A549 (cell line): ENCODE data around the gene DERA. TPM values are rescaled to one million over a fixed set of nuclear protein-coding genes. Genes with fewer than 3 reads are reported as not detected.

ENCODE experiments used
- ATAC-seq, 2 experiments: fragments of 200-7000 bp in 1 of 2; fragments of >200 bp in 1 of 2; cut with Nextera tagmentation in 1 of 2; cut with Tn5 transposase in 1 of 2; 3 replicates each; pipeline versions ENCODE4 v1.8.0 to v1.9.1; 2018 to 2020; ENCODE audit warnings: mild to moderate bottlenecking in 1 of 2, moderate library complexity in 1 of 2
- CTCF ChIA-PET: fragments of 300-600 bp; sonication (Branson Sonifier 250); formaldehyde crosslinking; extraction: SDS; loops from one replicate; lab custom pipeline; 2021; ENCODE audit warnings: antibody characterized with exemption, inconsistent platforms; lab: Yijun Ruan, JAX
- POLR2A ChIA-PET: fragments of 350-600 bp; formaldehyde crosslinking; extraction: SDS; loops from one replicate; lab custom pipeline; 2021; ENCODE audit warnings: antibody characterized with exemption, inconsistent platforms; lab: Yijun Ruan, JAX
- DNase-seq, 2 experiments: peaks; one replicate each; pipeline versions ENCODE4 v3.0.0 to v3.0.0-alpha.2; 2011 to 2016; ENCODE audit warnings: low read depth in 1 of 2, low spot score in 1 of 2
- FAIRE-seq: peaks from 2 replicates; lab custom pipeline; 2011; peaks lifted over from hg19 to GRCh38; lab: Jason Lieb, UNC
- H3K27ac ChIP-seq, 2 experiments: fragments of >200 bp; sonication (Bioruptor Twin); formaldehyde crosslinking; 3 replicates each; pipeline ENCODE4 v1.5.1; 2016 to 2017
- H3K4me1 ChIP-seq: fragments of >200 bp; sonication (Bioruptor Twin); formaldehyde crosslinking; 3 replicates; pipeline ENCODE4 v1.6.1; 2016
- H3K4me2 ChIP-seq: fragments of >200 bp; sonication (Bioruptor Twin); formaldehyde crosslinking; 3 replicates; pipeline ENCODE4 v1.6.1; 2016
- H3K4me3 ChIP-seq: fragments of >200 bp; sonication (Bioruptor Twin); formaldehyde crosslinking; 3 replicates; pipeline ENCODE4 v1.5.1; 2016
- H3K9me3 ChIP-seq: fragments of >200 bp; sonication (Bioruptor Twin); formaldehyde crosslinking; 3 replicates; pipeline ENCODE4 v1.6.1; 2016
- CBX2 ChIP-seq: fragments of 200-600 bp; sonication (generic); IDR thresholded peaks from 2 replicates; pipeline ENCODE4 v1.6.1; 2016; ENCODE audit warnings: low read depth, mild to moderate bottlenecking, borderline replicate concordance
- CBX8 ChIP-seq: fragments of 200-600 bp; sonication (generic); IDR thresholded peaks from 2 replicates; pipeline ENCODE4 v1.6.1; 2016
- CEBPB ChIP-seq, 2 experiments: fragments of >200 bp in 1 of 2; sonication (Bioruptor Twin) in 1 of 2; formaldehyde crosslinking in 1 of 2; IDR thresholded peaks; 2 replicates each; pipeline ENCODE4 v1.6.1; 2012 to 2016
- CHD4 ChIP-seq: fragments of 200-600 bp; sonication (generic); IDR thresholded peaks from 2 replicates; pipeline ENCODE4 v1.6.1; 2016; ENCODE audit warnings: antibody characterized with exemption, mild to moderate bottlenecking, borderline replicate concordance
- EHF ChIP-seq: fragments of 250-450 bp; sonication (Bioruptor Pico); IDR thresholded peaks from 2 replicates; pipeline ENCODE4 v1.5.0; 2020; ENCODE audit warnings: mild to moderate bottlenecking
- EHMT2 ChIP-seq: fragments of 200-600 bp; sonication (generic); IDR thresholded peaks from 2 replicates; pipeline ENCODE4 v1.6.1; 2016; ENCODE audit warnings: antibody characterized with exemption, low read depth, mild to moderate bottlenecking, moderate library complexity
- ELK1 ChIP-seq: fragments of 150-350 bp; IDR thresholded peaks from 2 replicates; pipeline ENCODE4 v1.6.1; 2014; ENCODE audit warnings: low read depth, mild to moderate bottlenecking, low read length
- ESRRA ChIP-seq: fragments of 150-350 bp; IDR thresholded peaks from 2 replicates; pipeline ENCODE4 v1.6.1; 2014; ENCODE audit warnings: mild to moderate bottlenecking, low read length, borderline replicate concordance
- FOXS1 ChIP-seq: fragments of 250-450 bp; sonication (Bioruptor Pico); IDR thresholded peaks from 2 replicates; pipeline ENCODE4 v1.5.0; 2020; ENCODE audit warnings: mild to moderate bottlenecking, moderate library complexity
- HES2 ChIP-seq: fragments of >200 bp; sonication (Bioruptor Twin); formaldehyde crosslinking; IDR thresholded peaks from 2 replicates; pipeline ENCODE4 v1.6.1; 2016
- HOXB13 ChIP-seq: fragments of 250-450 bp; sonication (Bioruptor Pico); IDR thresholded peaks from 2 replicates; pipeline ENCODE4 v1.5.0; 2020; ENCODE audit warnings: low read depth, mild to moderate bottlenecking, moderate library complexity
- JUN ChIP-seq, 2 experiments: fragments of >200 bp; sonication (Bioruptor Twin); formaldehyde crosslinking; IDR thresholded peaks; 2 replicates in 1 of 2; 3 replicates in 1 of 2; pipeline ENCODE4 v1.6.1; 2016 to 2017
- KDM1A ChIP-seq: fragments of 200-600 bp; sonication (generic); IDR thresholded peaks from 2 replicates; pipeline ENCODE4 v1.6.1; 2016; ENCODE audit warnings: low read depth, mild to moderate bottlenecking
- KDM5A ChIP-seq: fragments of 200-600 bp; sonication (generic); IDR thresholded peaks from 2 replicates; pipeline ENCODE4 v1.6.1; 2016; ENCODE audit warnings: antibody characterized with exemption, mild to moderate bottlenecking
- MAX ChIP-seq: IDR thresholded peaks from 2 replicates; pipeline ENCODE4 v1.6.1; 2012
- MAZ ChIP-seq: fragments of 150-350 bp; IDR thresholded peaks from 2 replicates; pipeline ENCODE4 v1.6.1; 2014; ENCODE audit warnings: antibody characterized with exemption, low read depth, low read length, borderline replicate concordance
- NPAS2 ChIP-seq: fragments of 250-450 bp; sonication (Bioruptor Pico); IDR thresholded peaks from 2 replicates; pipeline ENCODE4 v1.8.0; 2022; ENCODE audit warnings: mild to moderate bottlenecking, moderate library complexity, borderline replicate concordance
- NR3C1 ChIP-seq: fragments of >200 bp; sonication (Bioruptor Twin); formaldehyde crosslinking; IDR thresholded peaks from 3 replicates; pipeline ENCODE4 v1.6.1; 2017
- PBX3 ChIP-seq: IDR thresholded peaks from 2 replicates; pipeline ENCODE4 v1.6.1; 2012
- RAD21 ChIP-seq, 2 experiments: fragments of >200 bp in 1 of 2; sonication (Bioruptor Twin) in 1 of 2; formaldehyde crosslinking in 1 of 2; IDR thresholded peaks in 1 of 2; conservative IDR thresholded peaks in 1 of 2; 2 replicates in 1 of 2; 3 replicates in 1 of 2; pipeline ENCODE4 v1.6.1; 2012 to 2018; ENCODE audit warnings: inconsistent platforms in 1 of 2
- RARB ChIP-seq: fragments of 250-450 bp; sonication (Bioruptor Pico); IDR thresholded peaks from 2 replicates; pipeline ENCODE4 v1.8.0; 2021; ENCODE audit warnings: mild to moderate bottlenecking, moderate library complexity
- RCOR1 ChIP-seq: fragments of 150-350 bp; IDR thresholded peaks from 2 replicates; pipeline ENCODE4 v1.6.1; 2014; ENCODE audit warnings: antibody characterized with exemption, low read length, low read depth
- RNF2 ChIP-seq: fragments of 200-600 bp; sonication (generic); IDR thresholded peaks from 2 replicates; pipeline ENCODE4 v1.6.1; 2016; ENCODE audit warnings: low read depth, mild to moderate bottlenecking, antibody characterized with exemption, moderate library complexity, borderline replicate concordance
- SMC3 ChIP-seq: fragments of >200 bp; sonication (Bioruptor Twin); formaldehyde crosslinking; IDR thresholded peaks from 3 replicates; pipeline ENCODE4 v1.6.1; 2018; ENCODE audit warnings: inconsistent platforms
- SREBF2 ChIP-seq: fragments of 450-650 bp; IDR thresholded peaks from 2 replicates; pipeline ENCODE4 v1.6.1; 2014; ENCODE audit warnings: mild to moderate bottlenecking, moderate library complexity
- TP53 ChIP-seq: fragments of 250-450 bp; sonication (Bioruptor Pico); IDR thresholded peaks from 2 replicates; pipeline ENCODE4 v1.5.0; 2021; ENCODE audit warnings: mild to moderate bottlenecking, moderate library complexity
- ZFP36 ChIP-seq: fragments of 450-650 bp; IDR thresholded peaks from 2 replicates; pipeline ENCODE4 v1.6.1; 2014; ENCODE audit warnings: borderline replicate concordance; ENCODE audit not compliant: partially characterized antibody
- ZNF302 ChIP-seq: fragments of 250-450 bp; sonication (Bioruptor Pico); IDR thresholded peaks from 2 replicates; pipeline ENCODE4 v1.9.0; 2021; ENCODE audit warnings: inconsistent platforms, mild to moderate bottlenecking, moderate library complexity
- ZSCAN20 ChIP-seq: fragments of 250-450 bp; sonication (Bioruptor Pico); IDR thresholded peaks from 2 replicates; pipeline ENCODE4 v1.8.0; 2022; ENCODE audit warnings: mild to moderate bottlenecking, moderate library complexity
- WGBS: methylation state at CpG from one replicate; pipeline ENCODE4 v1.1.6; 2017; ENCODE audit errors: missing lambda C conversion rate; 5-methylcytosine and 5-hydroxymethylcytosine counted together
- polyA plus RNA-seq, 4 experiments: library from polyadenylated mRNA; depleted of rRNA in 3 of 4; stranded (reverse); fragments of >200 nt; fragmentation: RNase III in 1 of 4; extraction: RNeasy Plus Mini Kit Qiagen cat#74134 plus additional on column Dnase treatment in 1 of 4; gene quantifications; 2 replicates in 3 of 4; 3 replicates in 1 of 4; pipeline ENCODE4 v1.2.3, GENCODE V29; 2011 to 2017

Gene DERA
- polyA plus RNA-seq, 2 of the 4 experiments (the other 2 are of a cell fraction), result 45.2 to 65.0 TPM

GRCh38 chr12:15984097-15984800 lies 73.1 kb downstream of the DERA start:
- FAIRE-seq (no peak), ATAC-seq (no peak)
- WGBS, result 80% methylated on average over 6 of the region's 6 CpGs

GRCh38 chr12:15984963-15985362 lies 73.8 kb downstream of the DERA start:
- WGBS, result 97% methylated on average over 2 of the region's 2 CpGs
- Histone ChIP-seq H3K9me3 (no peaks in the 10 kb centered on the region), H3K4me2 (no peak overlapping the region), H3K4me3 (no peak overlapping the region), H3K4me1 (no peaks in the 10 kb centered on the region), H3K27ac (no peak overlapping the region)
- DNase-seq (no peak), ATAC-seq (no peak), FAIRE-seq (no peak)
- TF ChIP-seq MAZ, result no peak
- TF ChIP-seq SREBF2, result no peak
- TF ChIP-seq EHMT2, result no peak
- TF ChIP-seq KDM5A, result no peak
- TF ChIP-seq RARB (CRISPR knock-in tag), result no peak
- no peak for TF ChIP-seq CBX8
- no peak for TF ChIP-seq JUN (IDR thresholded peaks at IDR 0.05)
- no peak for TF ChIP-seq EHF
- no peak for TF ChIP-seq ZNF302
- no peak for TF ChIP-seq ESRRA
- ChIA-PET POLR2A (no interaction called here), CTCF (interaction anchor here (0.5 kb wide), 1 partner anchor 1707 kb away, joined by 3 read pairs; no protein-coding TSS in a partner anchor)

More at GRCh38 chr12:15984097-15984800, 73.1 kb downstream of the DERA start:
- Histone ChIP-seq H3K27ac (no peak overlapping the region), H3K4me2 (no peak overlapping the region), H3K4me3 (no peak overlapping the region), H3K9me3 (no peaks in the 10 kb centered on the region), H3K4me1 (peaks cover 5% of the 10 kb centered on the region; the same call in 1 of the 3 replicates)
- ChIA-PET CTCF (no interaction called here), POLR2A (no interaction called here)
- TF ChIP-seq FOXS1 (CRISPR knock-in tag) (no peak), NR3C1 (no peak), MAX (no peak), HOXB13 (CRISPR knock-in tag) (no peak), KDM1A (no peak), RNF2 (no peak), ESRRA (no peak), EHF (no peak), RAD21 (conservative IDR thresholded peaks at IDR 0.05 in 1 of 2, IDR thresholded peaks at IDR 0.05 in 1 of 2) (no peak), CHD4 (no peak), ZSCAN20 (no peak), ZFP36 (no peak), RCOR1 (no peak), NPAS2 (CRISPR knock-in tag) (no peak), KDM5A (no peak), MAZ (no peak)
- DNase-seq, result no peak

- Histone ChIP-seq H3K4me2 (no peak overlapping the region), H3K4me1 (no peaks in the 10 kb centered on the region), H3K27ac (no peak overlapping the region), H3K9me3 (no peaks in the 10 kb centered on the region), H3K4me3 (no peak overlapping the region)
- 95% methylated on average over 9 of the region's 11 CpGs for WGBS
- no peak for TF ChIP-seq CEBPB (IDR thresholded peaks at IDR 0.05)
- no peak for TF ChIP-seq HES2
- no peak for TF ChIP-seq CBX8
- no peak for TF ChIP-seq RAD21 (conservative IDR thresholded peaks at IDR 0.05 in 1 of 2, IDR thresholded peaks at IDR 0.05 in 1 of 2)
- no peak for TF ChIP-seq ELK1
- TF ChIP-seq EHMT2, result no peak
- TF ChIP-seq ZSCAN20, result no peak
- TF ChIP-seq TP53 (CRISPR knock-in tag), result no peak
- TF ChIP-seq ESRRA, result no peak
- TF ChIP-seq CBX2, result no peak
- TF ChIP-seq PBX3, result no peak
- no peak for TF ChIP-seq EHF
- no peak for TF ChIP-seq SMC3
- POLR2A ChIA-PET, result no interaction called here
- FAIRE-seq (no peak), ATAC-seq (no peak), DNase-seq (no peak)
- CTCF ChIA-PET, result no interaction called here
These were observed 76.6 kb downstream of the DERA start for GRCh38 chr12:15987696-15988095.
